Umbilical cord (tissue), 2 donors: Measurements from ENCODE around the gene NEK10. TPM values are rescaled to one million over a fixed set of nuclear protein-coding genes. Genes with fewer than 3 reads are reported as not detected.

ENCODE experiments used
- DNase-seq: peaks from one replicate; pipeline ENCODE4 v3.0.0-alpha.2; 2015; ENCODE audit warnings: low spot score
- total RNA-seq: library from RNA; depleted of rRNA; stranded (reverse); fragments of >200 nt; gene quantifications from one replicate; pipeline ENCODE4 v1.2.3, GENCODE V29; 2014; ENCODE audit warnings: low replicate concordance; ENCODE audit not compliant: insufficient read depth

Gene NEK10
- total RNA-seq, 1 donor from 2014 or later, result 4.6 TPM

DNA sequence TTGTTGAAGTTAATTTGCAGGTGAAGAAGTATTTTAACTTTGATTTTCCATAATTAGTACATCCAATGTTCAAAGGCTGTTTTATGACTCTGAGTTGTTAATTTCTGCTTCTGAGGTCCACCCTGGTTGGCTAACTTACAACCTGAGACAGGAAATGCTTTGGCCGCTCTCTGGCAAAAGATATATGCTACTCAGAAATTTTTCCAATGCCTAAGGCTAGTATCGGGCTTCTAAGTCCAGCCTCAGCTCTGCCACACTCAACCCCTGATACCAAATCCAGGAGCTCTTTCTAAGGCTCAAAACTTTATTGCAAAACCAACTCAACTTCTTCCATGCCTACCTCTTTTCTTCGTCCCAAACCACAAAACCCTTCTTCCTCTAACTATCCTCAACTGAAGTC lies 192.9 kb downstream of the NEK10 start:
- no peak for DNase-seq

DNA sequence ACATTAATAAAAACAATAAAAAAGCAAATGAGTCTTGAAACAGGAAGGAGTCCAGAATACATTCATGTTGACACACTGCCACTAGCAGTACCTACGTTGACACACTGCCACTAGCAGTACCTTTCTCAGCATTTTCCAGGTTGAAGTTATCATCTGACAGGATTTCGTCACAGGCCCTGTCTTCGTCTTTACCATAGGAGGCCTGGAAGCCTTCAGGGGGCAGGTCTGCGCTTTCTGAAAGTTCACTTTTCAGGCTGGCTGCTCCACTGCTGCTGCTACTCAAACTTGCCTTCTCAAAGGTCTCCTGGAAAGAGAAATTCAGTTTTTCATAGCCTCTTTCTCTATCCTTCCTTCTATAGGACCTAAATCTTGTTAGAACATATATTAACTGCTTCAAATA lies 194.7 kb downstream of the NEK10 start:
- no peak for DNase-seq

DNA sequence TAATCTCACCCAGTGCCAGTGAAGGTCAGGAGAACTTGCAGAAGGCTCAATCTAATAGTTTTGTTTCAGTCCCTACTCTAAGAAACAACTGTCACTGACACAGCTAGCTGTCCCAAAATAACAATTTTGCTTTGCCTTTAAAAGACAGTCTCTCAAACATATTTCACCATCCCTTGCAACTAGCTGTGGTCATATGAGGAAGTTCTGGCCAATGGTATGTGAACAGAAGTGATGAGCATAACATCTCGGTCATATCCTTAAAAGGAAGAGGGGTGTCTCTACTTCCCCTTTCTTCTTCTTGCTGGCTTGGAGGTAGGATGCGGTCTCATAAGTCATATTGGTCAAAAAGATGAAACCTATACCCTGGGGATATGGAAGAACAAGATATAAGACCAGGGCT lies 198.1 kb downstream of the NEK10 start:
- no peak for DNase-seq

DNA sequence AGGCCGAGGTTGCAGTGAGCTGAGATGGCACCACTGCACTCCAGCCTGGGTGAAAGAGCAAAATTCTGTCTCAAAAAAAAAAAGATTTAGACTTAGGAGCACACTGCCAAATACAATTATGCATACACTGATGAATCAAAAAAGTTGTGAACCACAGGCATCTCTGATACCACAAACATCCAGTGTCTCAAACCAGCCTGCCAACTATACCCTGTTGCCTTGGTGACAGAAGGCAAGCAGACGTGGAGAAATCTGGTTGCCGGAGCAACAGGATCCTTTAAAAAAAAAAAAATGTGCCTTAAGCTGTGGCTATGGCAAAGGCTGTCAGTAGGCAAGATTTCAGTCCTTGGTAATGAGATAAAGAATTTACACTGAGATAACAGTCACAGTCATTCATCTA lies 202.3 kb downstream of the NEK10 start:
- peak; percentile 34 for DNase-seq

DNA sequence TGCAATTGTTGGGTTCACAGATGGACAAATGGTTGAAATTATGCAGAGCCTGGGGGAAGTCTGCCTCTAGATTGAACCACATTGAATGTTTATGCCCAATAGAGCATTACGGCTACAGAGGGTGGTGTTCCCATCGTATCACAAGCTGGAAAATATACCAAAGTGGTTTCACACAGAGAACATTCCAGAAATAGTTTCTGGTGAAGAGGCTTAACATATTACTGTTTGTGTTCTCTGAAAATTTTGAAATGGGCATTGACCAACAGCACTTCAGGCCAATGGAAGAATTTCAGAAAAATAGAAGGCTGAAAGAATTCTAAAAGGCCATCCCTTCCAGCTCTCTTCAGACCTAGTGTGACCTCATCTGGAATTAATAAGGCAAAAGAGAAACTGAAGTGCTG lies 203.9 kb downstream of the NEK10 start:
- peak; percentile 18 for DNase-seq

DNA sequence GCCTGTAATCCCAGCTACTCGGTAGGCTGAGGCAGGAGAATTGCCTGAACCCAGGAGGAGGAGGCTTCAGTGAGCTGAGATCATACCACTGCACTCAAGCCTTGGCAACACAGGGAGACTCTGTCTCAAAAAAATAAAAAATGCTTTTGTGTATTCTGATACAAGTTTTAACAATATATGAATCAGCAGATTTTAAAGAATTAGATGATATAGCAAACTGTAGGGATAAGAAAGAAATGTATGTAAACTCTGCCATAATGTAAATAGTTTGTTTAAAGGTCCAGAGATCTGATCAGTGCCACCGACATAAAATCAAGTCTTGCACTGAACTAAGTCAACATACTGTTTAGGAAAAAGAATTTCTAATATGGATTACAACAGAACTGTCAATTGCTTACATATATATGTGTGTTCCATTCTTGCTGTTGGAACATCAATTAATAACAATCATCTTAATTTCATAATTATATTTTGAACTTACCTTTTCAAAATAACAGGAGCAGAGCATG lies 208.3 kb downstream of the NEK10 start:
- DNase-seq, result no peak

DNA sequence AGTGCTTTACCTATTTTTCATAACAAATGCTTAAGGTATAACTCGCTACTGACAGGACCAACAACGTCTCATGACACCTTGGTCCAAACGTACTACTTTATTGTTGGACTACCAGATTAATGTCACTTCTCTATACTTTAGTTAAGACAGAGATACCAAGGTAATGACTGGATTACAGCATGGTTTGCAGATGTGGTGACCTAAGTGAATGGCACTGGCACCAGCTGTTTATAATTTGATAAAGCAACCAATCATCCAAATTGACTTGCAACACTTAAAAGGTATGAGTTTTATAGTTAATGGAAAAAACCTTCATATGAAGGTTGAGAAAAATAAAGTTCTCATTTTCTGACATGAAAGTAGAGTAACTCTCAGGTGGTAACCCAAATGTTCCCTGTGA lies 209.0 kb downstream of the NEK10 start:
- no peak for DNase-seq

DNA sequence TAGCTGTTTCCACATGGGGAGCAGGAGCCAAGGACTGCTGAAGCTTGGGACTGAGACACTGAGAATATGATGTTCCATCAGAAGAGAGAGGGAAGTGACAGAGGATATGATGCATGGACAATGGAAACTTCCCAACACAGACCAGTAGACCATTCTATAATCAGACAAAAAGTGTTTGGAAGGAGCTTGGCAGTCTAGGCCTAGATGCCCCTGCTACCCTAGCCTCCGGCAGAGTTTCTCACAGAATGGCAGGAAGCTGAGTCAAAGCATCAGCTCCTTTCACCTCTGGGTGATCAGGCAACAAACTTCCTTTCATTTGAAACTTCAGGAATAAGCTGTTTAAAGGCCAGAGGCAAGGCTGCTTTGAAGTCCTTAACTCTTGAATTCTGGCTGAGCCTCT lies 222.0 kb downstream of the NEK10 start:
- DNase-seq, result no peak

DNA sequence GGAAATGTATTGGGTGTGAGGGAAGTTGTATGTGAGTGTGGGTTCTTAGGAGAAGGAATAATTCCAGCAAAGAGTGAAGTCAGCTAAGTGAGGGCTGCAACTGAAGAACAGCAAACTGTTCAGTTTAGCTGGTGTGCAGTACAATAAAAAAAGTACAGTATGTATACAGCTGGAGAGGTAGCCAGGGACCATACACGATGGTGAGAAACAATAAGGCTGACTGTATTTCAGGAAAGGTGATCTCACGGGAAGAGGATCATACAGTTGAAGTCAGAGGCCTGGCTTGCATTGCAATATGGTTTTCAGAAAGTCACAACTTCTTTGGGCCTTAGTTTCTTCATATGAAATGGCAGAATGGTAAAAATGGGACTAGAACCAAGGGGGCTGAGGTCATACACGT lies 222.4 kb downstream of the NEK10 start:
- no peak for DNase-seq

DNA sequence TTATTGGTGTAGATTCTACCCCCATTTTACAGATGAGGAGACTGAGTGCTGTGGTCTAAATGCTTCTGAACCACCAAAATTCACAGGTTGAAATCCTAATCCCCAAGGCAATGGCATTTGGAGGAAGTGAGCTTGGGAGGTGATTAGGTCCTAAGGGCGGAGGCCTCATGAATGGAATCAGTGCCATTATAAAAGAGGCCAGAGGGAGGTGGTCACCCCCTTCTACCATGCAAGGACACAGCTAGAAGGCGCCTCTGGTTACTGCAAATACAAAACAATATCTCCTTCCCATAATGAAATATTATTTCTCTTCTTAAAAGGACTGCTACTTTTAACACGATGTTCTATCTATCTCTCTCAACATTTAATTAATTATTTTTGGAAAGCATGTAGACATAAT lies 223.5 kb downstream of the NEK10 start:
- no peak for DNase-seq

DNA sequence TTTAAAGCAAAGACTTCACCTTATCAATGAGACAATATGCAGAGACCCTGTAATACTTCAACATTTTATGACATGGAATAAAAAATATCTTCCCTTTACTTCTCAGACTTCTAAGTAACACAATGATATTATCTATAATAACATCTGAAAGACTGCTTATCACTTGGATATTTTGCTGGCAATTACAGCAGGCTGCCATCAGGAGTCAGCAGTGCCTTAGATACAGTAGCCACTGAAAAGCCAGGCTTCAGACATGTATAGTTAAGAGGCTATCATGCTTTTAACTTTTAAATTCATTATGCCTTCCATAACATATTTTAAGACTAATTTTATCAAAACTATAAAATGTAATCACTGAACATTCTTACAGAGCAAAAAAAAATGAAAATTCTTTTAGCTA lies 227.5 kb downstream of the NEK10 start:
- no peak for DNase-seq

DNA sequence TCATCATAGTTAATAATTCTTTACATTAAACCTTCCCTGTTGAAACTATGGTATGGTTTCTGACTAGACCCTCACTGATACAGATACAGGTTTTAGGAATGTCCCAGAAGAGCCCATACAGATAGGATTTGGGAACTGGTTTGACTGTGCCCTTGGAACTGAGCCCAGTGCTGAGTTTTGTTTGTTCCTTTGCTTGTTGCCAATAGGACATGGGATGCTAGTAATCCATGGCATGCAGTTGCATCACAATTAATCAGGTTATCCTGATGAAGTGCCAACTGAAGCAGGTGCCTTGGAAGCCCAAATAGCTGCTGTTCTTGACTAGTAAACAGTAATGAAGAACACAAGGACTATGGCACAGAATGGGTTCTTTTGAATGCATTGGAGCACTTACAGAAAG lies 230.6 kb downstream of the NEK10 start:
- DNase-seq, result no peak

DNA sequence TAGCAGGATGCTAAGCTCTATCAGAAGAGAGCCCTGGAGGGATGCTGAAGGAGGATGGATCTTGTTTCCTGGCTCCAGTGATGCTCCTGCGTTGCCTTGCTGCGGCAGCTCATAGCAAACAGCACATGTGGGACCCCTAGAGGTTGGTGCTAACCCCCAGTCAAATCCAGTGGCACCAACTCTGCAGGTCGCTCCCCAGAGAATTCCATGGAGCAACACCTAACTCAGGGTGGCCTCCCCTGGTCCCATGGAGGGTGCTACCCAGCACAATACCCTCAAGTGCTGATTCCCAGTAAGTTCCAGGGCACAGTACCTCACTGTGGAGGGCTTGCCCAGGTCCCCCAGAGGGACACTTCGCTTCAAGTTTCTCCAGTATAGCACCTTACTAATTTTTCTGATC lies 231.2 kb downstream of the NEK10 start:
- DNase-seq, result no peak

DNA sequence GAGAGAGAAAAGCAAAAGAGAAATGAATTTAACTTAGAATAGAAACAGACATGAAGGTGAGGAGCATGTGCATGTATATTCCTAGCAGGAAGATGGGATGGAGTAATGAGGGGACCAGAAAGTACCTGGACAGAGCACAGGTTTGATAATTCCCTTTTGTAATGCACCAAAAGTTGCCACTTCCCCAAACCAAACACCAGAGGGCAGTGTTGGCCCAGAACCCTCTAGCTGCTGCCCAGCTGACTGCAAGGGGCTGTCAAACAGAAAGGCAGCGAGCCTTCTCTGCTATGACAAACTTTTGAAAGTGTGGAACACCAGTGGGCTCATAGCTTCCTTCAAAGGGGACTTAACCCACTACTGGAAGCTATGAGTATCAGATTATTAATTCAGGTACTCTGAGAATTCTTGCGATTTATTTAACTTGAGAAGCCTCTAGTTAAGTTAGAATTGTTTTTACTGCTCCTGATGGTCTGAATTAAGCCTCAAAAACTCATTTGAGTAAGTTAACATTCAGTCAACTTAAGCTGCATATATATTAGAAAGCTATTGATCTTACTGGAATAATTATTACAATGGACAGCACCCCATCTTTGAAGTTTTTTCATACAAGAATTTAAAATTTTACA lies 234.9 kb downstream of the NEK10 start:
- DNase-seq, result peak; percentile 75

DNA sequence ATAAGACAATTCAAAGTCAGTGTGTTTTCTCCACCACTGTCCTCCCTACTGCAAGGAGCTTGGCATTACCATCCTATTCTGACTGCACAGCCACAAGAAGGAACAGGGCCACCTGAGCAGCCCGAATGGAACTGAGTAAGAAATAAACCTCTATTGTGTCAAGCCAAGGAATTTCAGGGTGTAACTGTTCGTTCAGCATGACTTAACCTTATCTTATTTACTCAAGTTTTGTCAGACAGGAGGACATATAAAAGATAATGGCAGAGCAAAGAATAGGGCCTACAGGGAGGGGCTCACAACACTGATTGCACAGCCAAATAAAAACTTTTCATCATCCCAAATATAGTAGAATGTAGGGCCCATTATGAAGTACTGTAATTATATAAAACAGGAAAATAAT lies 236.1 kb downstream of the NEK10 start:
- DNase-seq, result no peak

DNA sequence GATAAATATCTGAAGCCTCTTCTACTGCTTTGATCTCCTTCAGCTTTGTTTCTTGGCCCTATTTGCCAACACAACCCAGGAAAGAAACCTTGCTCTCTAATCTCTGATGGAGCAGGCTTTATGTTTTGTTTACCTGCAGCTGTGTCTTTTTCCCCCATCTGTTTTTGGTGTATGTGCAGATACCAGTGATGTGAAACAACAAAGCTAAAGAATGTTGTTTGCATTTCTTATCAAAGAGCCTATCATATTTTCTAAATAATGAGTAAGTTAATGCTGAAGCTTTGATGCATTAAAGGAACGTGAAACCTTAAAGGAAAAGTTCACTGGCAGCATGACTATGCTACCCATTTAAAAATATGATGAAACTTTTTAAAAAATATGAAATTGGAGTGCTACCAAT lies 238.4 kb downstream of the NEK10 start:
- DNase-seq, result no peak

DNA sequence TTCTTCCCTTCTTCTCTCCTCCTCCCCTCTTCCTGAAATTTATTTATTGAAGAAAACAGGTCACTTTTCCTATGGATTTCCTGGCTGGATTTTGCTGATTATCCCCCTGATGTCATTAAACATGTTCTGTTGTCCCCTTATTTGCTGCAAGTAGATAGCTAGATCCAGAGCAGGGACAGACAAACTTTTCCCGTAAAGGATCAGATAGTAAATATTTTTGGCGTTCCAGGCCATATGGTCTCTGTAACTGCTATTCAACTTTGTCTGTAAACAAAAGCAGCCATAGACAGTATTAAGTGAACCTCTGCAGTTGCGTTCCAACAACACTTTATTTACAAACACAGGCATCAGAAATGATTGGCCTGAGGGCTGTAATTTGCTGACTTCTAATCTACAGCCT lies 241.3 kb downstream of the NEK10 start:
- DNase-seq, result no peak

DNA sequence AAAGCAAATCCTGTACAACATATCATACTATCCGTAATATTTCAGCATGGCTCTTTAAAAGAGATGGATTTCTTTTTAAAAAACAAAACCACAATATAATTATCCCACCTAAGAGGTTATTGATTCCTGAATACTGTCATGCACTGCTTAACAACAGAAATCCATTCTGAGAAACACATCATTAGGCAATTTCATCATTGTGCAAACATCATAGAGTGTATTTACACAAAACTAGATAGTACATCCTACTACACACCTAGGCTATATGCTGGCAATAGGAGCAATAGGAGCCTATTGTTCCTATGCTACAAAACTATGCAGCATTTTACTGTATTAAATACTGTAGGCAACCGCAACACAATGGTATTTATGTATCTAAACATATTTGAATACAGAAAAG lies 242.0 kb downstream of the NEK10 start:
- DNase-seq, result no peak

DNA sequence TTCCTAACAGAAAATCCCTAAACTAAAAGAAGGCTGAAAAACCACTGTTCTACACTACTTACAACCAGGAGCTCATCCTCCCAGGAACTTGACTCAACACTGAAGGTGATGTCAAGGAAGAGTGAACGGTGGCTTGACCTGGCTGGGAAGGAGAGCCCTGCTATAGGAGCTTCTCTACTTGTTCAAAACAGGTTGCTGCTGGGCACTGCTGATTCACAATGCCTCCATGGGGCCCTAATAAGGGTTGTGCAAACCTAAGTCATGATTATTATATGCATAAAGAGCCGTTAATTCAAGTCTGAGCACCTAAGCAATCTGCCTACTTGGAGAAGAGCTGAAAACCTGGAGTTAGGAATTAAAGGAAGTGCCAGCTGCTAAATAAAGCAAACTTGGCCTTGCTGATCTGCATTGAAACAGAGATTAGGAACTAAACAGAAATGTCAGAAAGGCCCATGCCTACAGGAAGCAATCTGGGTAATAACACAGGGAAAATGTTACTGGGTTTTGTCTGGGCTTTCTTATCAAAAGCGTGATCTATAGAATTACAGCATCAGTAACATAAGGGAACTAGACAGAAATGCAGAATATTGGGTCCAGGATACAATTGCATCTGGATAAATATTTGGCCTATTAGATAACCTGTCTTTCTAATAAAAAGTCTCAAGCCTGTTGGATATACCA lies 243.2 kb downstream of the NEK10 start:
- DNase-seq, result no peak

DNA sequence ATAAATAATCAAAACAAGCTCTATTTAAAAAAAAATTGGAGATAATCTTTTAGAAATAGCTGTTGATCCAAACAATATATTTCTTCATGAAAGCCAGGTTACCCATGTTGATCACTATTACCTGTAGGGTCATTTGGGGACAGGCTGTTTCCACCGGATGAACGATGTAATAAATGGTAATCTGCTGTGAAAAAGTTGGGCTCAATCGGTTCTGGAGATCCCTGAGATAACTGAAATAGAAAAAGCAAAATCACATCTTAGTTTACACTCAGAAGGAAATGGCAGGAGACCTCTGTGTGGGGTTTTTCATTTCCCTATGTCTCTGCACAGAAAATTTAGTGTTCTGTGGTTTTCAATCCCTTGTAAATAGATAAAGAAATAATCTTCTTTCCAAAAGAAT lies 249.5 kb downstream of the NEK10 start:
- no peak for DNase-seq

DNA sequence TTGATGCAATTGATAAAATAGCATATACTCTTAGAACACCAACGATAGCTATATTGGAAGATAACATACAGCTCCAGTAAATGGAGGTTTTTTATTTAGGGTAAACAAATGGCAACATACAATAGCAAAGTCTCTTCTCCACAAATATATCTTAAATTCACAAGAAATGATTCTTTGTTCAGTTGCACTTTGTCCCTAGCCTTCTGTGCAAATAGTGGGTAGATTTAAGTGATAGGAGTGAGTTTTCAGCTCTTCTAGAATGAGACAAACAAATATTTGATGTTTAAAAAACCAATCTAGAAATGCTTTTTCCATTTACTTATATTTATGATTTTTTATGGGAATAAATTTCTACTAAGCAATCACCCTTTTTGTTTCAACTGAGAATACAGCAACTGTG lies 253.8 kb downstream of the NEK10 start:
- DNase-seq, result no peak

DNA sequence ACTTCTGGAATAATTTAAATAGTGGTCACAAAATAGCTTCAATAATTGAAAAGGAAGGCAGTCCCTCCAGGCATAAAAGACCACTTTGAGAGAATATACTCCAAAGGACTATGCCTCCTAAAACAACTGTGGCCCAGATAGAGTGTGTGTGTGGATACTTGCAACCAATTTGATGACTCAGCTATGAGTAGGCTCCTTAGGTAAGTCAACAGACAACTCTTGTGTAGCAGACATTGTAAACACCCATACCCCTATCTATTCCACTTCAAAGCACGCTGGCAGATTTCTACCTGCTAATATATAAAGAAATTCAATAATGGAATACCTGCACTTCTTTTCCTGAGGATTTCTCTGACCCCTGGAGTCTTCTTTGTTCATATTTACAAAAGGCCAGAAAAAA lies 254.5 kb downstream of the NEK10 start:
- no peak for DNase-seq

DNA sequence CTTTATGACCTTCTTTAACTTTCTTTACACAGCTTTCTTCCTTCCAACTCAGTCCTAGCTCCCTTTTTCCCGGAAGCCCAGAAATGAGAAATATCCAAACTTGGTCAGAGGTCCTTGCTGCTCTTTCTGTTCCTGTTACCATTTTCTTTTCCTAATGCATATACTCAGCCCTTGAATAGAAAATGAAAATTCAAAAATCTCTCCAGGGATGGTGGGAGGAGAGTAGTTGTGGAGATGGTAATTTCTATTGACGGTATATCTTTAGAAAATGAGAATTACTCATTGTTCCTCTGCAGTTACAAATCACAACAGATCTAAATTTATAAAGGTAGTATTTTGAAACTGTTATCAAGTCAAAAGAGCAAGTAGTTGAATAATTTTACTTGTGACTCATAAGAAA lies 255.1 kb downstream of the NEK10 start:
- no peak for DNase-seq

DNA sequence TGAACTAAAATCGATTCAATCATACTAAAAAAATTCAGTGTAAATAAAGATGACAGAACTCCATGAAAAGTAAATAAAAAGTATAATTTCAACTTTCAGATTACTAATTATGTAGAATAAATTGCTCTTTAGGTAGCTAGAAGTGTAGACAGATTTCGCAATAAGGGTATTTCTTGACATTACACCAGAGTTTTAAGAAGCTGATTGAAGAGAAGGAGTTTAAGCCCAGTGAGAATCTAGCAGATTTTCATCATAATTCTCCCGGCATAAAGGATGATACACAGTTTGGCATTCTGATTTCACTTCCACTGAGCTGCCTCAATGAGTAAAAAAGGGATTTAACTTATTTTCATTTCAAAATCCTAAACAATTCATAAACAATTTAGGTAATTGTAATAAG lies 259.2 kb downstream of the NEK10 start:
- DNase-seq, result no peak
